GM12892 (cell line): ENCODE data around the gene RGP1.

Experiments
- POLR2A ChIP-seq: IDR thresholded peaks from 2 replicates; pipeline ENCODE4 v1.6.1; 2011; ENCODE audit warnings: low read depth, low read length, control low read depth
- POLR2AphosphoS5 ChIP-seq: IDR thresholded peaks from 2 replicates; pipeline ENCODE4 v1.6.1; 2011; ENCODE audit warnings: low read depth, low read length, control low read depth
- TAF1 ChIP-seq: IDR thresholded peaks from 2 replicates; pipeline ENCODE4 v1.6.1; 2011; ENCODE audit warnings: low read depth, mild to moderate bottlenecking, control low read depth, low read length, borderline replicate concordance

- no peak for TF ChIP-seq POLR2A
- TF ChIP-seq TAF1, result no peak
- no peak for TF ChIP-seq POLR2AphosphoS5
These were observed 36.2 kb upstream of the RGP1 start for GRCh38 chr9:35712762-35713400.
